GM23338 (cell line): ENCODE results near the gene RASSF1. TPM values are rescaled to one million over a fixed set of nuclear protein-coding genes. Genes with fewer than 3 reads are reported as not detected.

Source experiments
- ATAC-seq: fragments of 200-7000 bp; cut with Tn5 transposase; 3 replicates; pipeline ENCODE4 v1.9.1; 2020
- DNase-seq: peaks from one replicate; pipeline ENCODE4 v3.0.0-alpha.2; 2015; ENCODE audit warnings: low spot score
- H2AFZ ChIP-seq: fragments of 200-600 bp; sonication (generic); 2 replicates; pipeline ENCODE4 v1.8.0; 2016; ENCODE audit warnings: antibody characterized with exemption, mild to moderate bottlenecking, moderate library complexity
- H3F3A ChIP-seq: fragments of 200-600 bp; sonication (generic); replicated peaks from 2 replicates; pipeline ENCODE4 v1.8.0; 2017; ENCODE audit warnings: antibody characterized with exemption, mixed run types, low read depth
- H3K27ac ChIP-seq: fragments of 200-600 bp; sonication (generic); 2 replicates; pipeline ENCODE4 v1.6.1; 2016; ENCODE audit warnings: low read depth
- H3K27me3 ChIP-seq: fragments of 200-600 bp; sonication (generic); 2 replicates; pipeline ENCODE4 v1.8.0; 2016; ENCODE audit warnings: mild to moderate bottlenecking, mixed run types, moderate library complexity; ENCODE audit not compliant: insufficient read depth
- H3K36me3 ChIP-seq: fragments of 200-600 bp; sonication (generic); 2 replicates; pipeline ENCODE4 v1.8.0; 2016; ENCODE audit warnings: mild to moderate bottlenecking; ENCODE audit not compliant: insufficient read depth
- H3K4me1 ChIP-seq: fragments of 200-600 bp; sonication (generic); 2 replicates; pipeline ENCODE4 v1.8.0; 2016; ENCODE audit warnings: mild to moderate bottlenecking, moderate library complexity; ENCODE audit not compliant: insufficient read depth
- H3K4me2 ChIP-seq: fragments of 200-600 bp; sonication (generic); 2 replicates; pipeline ENCODE4 v1.7.1; 2017; ENCODE audit warnings: mixed run types
- H3K4me3 ChIP-seq: fragments of 200-600 bp; sonication (generic); 2 replicates; pipeline ENCODE4 v1.6.1; 2016; ENCODE audit warnings: mixed run types
- H3K79me2 ChIP-seq: fragments of 200-600 bp; sonication (generic); replicated peaks from 2 replicates; pipeline ENCODE4 v1.8.0; 2017; ENCODE audit warnings: mild to moderate bottlenecking; ENCODE audit not compliant: insufficient read depth
- H3K9me2 ChIP-seq: fragments of 200-600 bp; sonication (generic); 2 replicates; pipeline ENCODE4 v1.8.0; 2017; ENCODE audit not compliant: insufficient read depth
- H4K20me1 ChIP-seq: fragments of 200-600 bp; sonication (generic); replicated peaks from 2 replicates; pipeline ENCODE4 v1.8.0; 2017; ENCODE audit warnings: mild to moderate bottlenecking; ENCODE audit not compliant: insufficient read depth
- H3K27ac Mint-ChIP-seq: 2 replicates; pipeline ENCODE4 v1.8.0; 2020; ENCODE audit warnings: inconsistent platforms, mild to moderate bottlenecking, moderate library complexity, mixed read lengths
- H3K27me3 Mint-ChIP-seq: 3 replicates; pipeline ENCODE4 v1.8.0; 2022; ENCODE audit warnings: low read depth, mild to moderate bottlenecking, moderate library complexity, mixed read lengths, inconsistent platforms; ENCODE audit not compliant: insufficient read depth, poor library complexity
- H3K36me3 Mint-ChIP-seq: 3 replicates; pipeline ENCODE4 v1.8.0; 2021; ENCODE audit warnings: low read depth, mild to moderate bottlenecking, inconsistent platforms, moderate library complexity, mixed read lengths
- H3K4me1 Mint-ChIP-seq: 3 replicates; pipeline ENCODE4 v1.8.0; 2020; ENCODE audit warnings: mild to moderate bottlenecking, inconsistent platforms, mixed read lengths
- H3K4me3 Mint-ChIP-seq: 3 replicates; pipeline ENCODE4 v1.8.0; 2021; ENCODE audit warnings: moderate library complexity, mild to moderate bottlenecking, inconsistent platforms, mixed read lengths
- H3K9me3 Mint-ChIP-seq: 3 replicates; pipeline ENCODE4 v1.8.0; 2020; ENCODE audit warnings: moderate library complexity, mild to moderate bottlenecking, inconsistent platforms, mixed read lengths
- CREB1 ChIP-seq: fragments of 250-450 bp; sonication (Bioruptor Pico); IDR thresholded peaks from 2 replicates; pipeline ENCODE4 v1.5.0; 2020; ENCODE audit warnings: low read depth, mild to moderate bottlenecking, moderate library complexity
- EZH2 ChIP-seq: fragments of 200-600 bp; sonication (generic); IDR thresholded peaks from one replicate; pipeline ENCODE4 v1.8.0; 2017; ENCODE audit warnings: antibody characterized with exemption, mild to moderate bottlenecking, low read depth; ENCODE audit not compliant: unreplicated experiment
- EZH2phosphoT487 ChIP-seq: fragments of 200-600 bp; sonication (generic); IDR thresholded peaks from one replicate; pipeline ENCODE4 v1.8.1; 2018; ENCODE audit warnings: antibody characterized with exemption; ENCODE audit not compliant: unreplicated experiment
- JUNB ChIP-seq: IDR thresholded peaks from one replicate; pipeline ENCODE4 v1.6.1; 2016; ENCODE audit warnings: antibody characterized with exemption; ENCODE audit not compliant: unreplicated experiment
- NANOG ChIP-seq: IDR thresholded peaks from 2 replicates; pipeline ENCODE4 v1.6.1; 2016; ENCODE audit warnings: antibody characterized with exemption, borderline replicate concordance
- POLR2AphosphoS5 ChIP-seq: IDR thresholded peaks from 2 replicates; pipeline ENCODE4 v1.6.1; 2016; ENCODE audit warnings: antibody characterized with exemption, low read depth
- REST ChIP-seq: IDR thresholded peaks from one replicate; pipeline ENCODE4 v1.6.1; 2018; ENCODE audit warnings: antibody characterized with exemption; ENCODE audit not compliant: unreplicated experiment
- STAT1 ChIP-seq: IDR thresholded peaks from one replicate; pipeline ENCODE4 v1.6.1; 2016; ENCODE audit warnings: antibody characterized with exemption; ENCODE audit not compliant: unreplicated experiment
- ZNF114 ChIP-seq: fragments of 250-450 bp; sonication (Bioruptor Pico); IDR thresholded peaks from 2 replicates; pipeline ENCODE4 v1.5.0; 2020; ENCODE audit warnings: mild to moderate bottlenecking, moderate library complexity
- ZNF331 ChIP-seq: fragments of 250-450 bp; sonication (Bioruptor Pico); IDR thresholded peaks from 2 replicates; pipeline ENCODE4 v1.5.0; 2020; ENCODE audit warnings: low read depth, mild to moderate bottlenecking, moderate library complexity
- ZNF462 ChIP-seq: fragments of 250-450 bp; sonication (Bioruptor Pico); IDR thresholded peaks from 2 replicates; pipeline ENCODE4 v1.5.0; 2020; ENCODE audit warnings: mild to moderate bottlenecking, moderate library complexity
- polyA plus RNA-seq: library from polyadenylated mRNA; unstranded; fragments of >200 nt; fragmentation: Nextera tagmentation; extraction: Ambion mirVana; gene quantifications from 2 replicates; pipeline ENCODE4 v1.2.1, GENCODE V29; 2016
- total RNA-seq: library from RNA; depleted of rRNA; stranded (reverse); fragments of >200 nt; shearing (Covaris generic); gene quantifications from 2 replicates; pipeline ENCODE4 v1.2.3, GENCODE V29; 2014
- TF ChIP-seq, protein P1 (sequence below): IDR thresholded peaks from 2 replicates; pipeline ENCODE4 v1.6.1; 2016; ENCODE audit warnings: antibody characterized with exemption
- TF ChIP-seq, protein P2 (sequence below), 2 experiments: fragments of 200-600 bp in 1 of 2; sonication (generic) in 1 of 2; conservative IDR thresholded peaks; 2 replicates each; pipeline versions ENCODE4 v1.5.1 to v1.6.1; 2016 to 2017; ENCODE audit warnings: antibody characterized with exemption in 2 of 2, low read depth in 2 of 2, mild to moderate bottlenecking in 2 of 2, moderate library complexity in 1 of 2

RASSF1 gene
- total and polyA plus RNA-seq, 2 experiments from 2014 or later: 9.6 to 15.7 TPM

- peak; percentile 88 for ATAC-seq
- peaks cover 40% of the 10 kb centered on the region for H3K36me3 Mint-ChIP-seq
Measured at GRCh38 chr3:50327943-50328691, 12.5 kb downstream of the RASSF1 start, which contains the start of gene TUSC2. TUSC2 (minus strand) TSS chr3:50328223; CDS start chr3:50328099, 124 bp downstream.

More at GRCh38 chr3:50327943-50328691, 12.5 kb downstream of the RASSF1 start, which contains the start of gene TUSC2:
- Histone ChIP-seq H3K4me1 (peaks cover 13% of the 10 kb centered on the region), H3K9me2 (no peaks in the 10 kb centered on the region), H3F3A (peaks cover 24% of the 10 kb centered on the region; the same call in 1 of the 2 replicates), H2AFZ (peak within 1 kb of the TSS; percentile 83; the same call in 1 of the 2 replicates), H3K4me3 (peak within 1 kb of the TSS; percentile 94), H3K4me2 (peak within 1 kb of the TSS; percentile 97), H3K36me3 (peaks cover 8% of the 10 kb centered on the region), H3K27me3 (no peaks in the 10 kb centered on the region), H4K20me1 (peaks cover 8% of the 10 kb centered on the region; the same call in 1 of the 2 replicates), H3K79me2 (peaks cover 13% of the 10 kb centered on the region), H3K27ac (peak within 1 kb of the TSS; percentile 69)
- peak; percentile 100 for DNase-seq
- Mint-ChIP-seq H3K27me3 (peaks cover 13% of the 10 kb centered on the region), H3K9me3 (no peaks in the 10 kb centered on the region), H3K4me3 (peak within 1 kb of the TSS; percentile 91), H3K27ac (peak within 1 kb of the TSS; percentile 78), H3K4me1 (peaks cover 27% of the 10 kb centered on the region)
- TF ChIP-seq POLR2AphosphoS5 (peak; percentile 86), NANOG (no peak), ZNF462 (CRISPR knock-in tag) (no peak), STAT1 (no peak), ZNF114 (CRISPR knock-in tag) (no peak), JUNB (no peak), EZH2 (no peak), ZNF331 (CRISPR knock-in tag) (no peak), REST (no peak), EZH2phosphoT487 (no peak), CREB1 (peak; percentile 89)
- TF ChIP-seq, protein P1, sequence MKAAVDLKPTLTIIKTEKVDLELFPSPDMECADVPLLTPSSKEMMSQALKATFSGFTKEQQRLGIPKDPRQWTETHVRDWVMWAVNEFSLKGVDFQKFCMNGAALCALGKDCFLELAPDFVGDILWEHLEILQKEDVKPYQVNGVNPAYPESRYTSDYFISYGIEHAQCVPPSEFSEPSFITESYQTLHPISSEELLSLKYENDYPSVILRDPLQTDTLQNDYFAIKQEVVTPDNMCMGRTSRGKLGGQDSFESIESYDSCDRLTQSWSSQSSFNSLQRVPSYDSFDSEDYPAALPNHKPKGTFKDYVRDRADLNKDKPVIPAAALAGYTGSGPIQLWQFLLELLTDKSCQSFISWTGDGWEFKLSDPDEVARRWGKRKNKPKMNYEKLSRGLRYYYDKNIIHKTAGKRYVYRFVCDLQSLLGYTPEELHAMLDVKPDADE: peak; percentile 10; the same call in 1 of the 2 replicates
- TF ChIP-seq, protein P2, sequence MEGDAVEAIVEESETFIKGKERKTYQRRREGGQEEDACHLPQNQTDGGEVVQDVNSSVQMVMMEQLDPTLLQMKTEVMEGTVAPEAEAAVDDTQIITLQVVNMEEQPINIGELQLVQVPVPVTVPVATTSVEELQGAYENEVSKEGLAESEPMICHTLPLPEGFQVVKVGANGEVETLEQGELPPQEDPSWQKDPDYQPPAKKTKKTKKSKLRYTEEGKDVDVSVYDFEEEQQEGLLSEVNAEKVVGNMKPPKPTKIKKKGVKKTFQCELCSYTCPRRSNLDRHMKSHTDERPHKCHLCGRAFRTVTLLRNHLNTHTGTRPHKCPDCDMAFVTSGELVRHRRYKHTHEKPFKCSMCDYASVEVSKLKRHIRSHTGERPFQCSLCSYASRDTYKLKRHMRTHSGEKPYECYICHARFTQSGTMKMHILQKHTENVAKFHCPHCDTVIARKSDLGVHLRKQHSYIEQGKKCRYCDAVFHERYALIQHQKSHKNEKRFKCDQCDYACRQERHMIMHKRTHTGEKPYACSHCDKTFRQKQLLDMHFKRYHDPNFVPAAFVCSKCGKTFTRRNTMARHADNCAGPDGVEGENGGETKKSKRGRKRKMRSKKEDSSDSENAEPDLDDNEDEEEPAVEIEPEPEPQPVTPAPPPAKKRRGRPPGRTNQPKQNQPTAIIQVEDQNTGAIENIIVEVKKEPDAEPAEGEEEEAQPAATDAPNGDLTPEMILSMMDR (conservative IDR thresholded peaks at IDR 0.05; ENCODE audit: low read depth in 2 of 2): no peak
